HL-60 (cell line): ENCODE results near the gene TIMP3.

Experiments
- DNase-seq, 2 experiments: peaks; one replicate each; pipeline ENCODE4 v3.0.0-alpha.2; 2010 to 2020; ENCODE audit warnings: low read depth in 1 of 2, low spot score in 1 of 2
- H3K27ac ChIP-seq: fragments of 250-450 bp; sonication (Bioruptor Pico); replicated peaks from 2 replicates; pipeline ENCODE4 v1.5.1; 2020; ENCODE audit warnings: mild to moderate bottlenecking, moderate library complexity
- H3K27me3 ChIP-seq: fragments of 250-450 bp; sonication (Bioruptor Pico); 2 replicates; pipeline ENCODE4 v1.5.1; 2021; ENCODE audit warnings: mild to moderate bottlenecking, moderate library complexity; ENCODE audit not compliant: insufficient read depth, poor library complexity, severe bottlenecking
- H3K4me3 ChIP-seq: replicated peaks from 2 replicates; pipeline ENCODE4 v1.5.1; 2011; ENCODE audit warnings: mild to moderate bottlenecking, control low read depth, low read length; ENCODE audit not compliant: insufficient read depth
- CTCF ChIP-seq: IDR thresholded peaks from one replicate; pipeline ENCODE4 v1.5.1; 2011; ENCODE audit warnings: low read length, control low read depth, inconsistent platforms; ENCODE audit not compliant: insufficient read depth
- GABPA ChIP-seq: IDR thresholded peaks from 2 replicates; pipeline ENCODE4 v1.6.1; 2012; ENCODE audit warnings: low read depth
- POLR2AphosphoS5 ChIP-seq: IDR thresholded peaks from 2 replicates; pipeline ENCODE4 v1.6.1; 2012; ENCODE audit warnings: low read depth
- REST ChIP-seq: IDR thresholded peaks from 2 replicates; pipeline ENCODE4 v1.6.1; 2012; ENCODE audit warnings: low read depth; ENCODE audit not compliant: insufficient replicate concordance
- SPI1 ChIP-seq: IDR thresholded peaks from 2 replicates; pipeline ENCODE4 v1.6.1; 2012; ENCODE audit warnings: low read depth, mild to moderate bottlenecking, borderline replicate concordance

Gene TIMP3

GRCh38 chr22:32789797-32790620 lies 11.5 kb upstream of the TIMP3 start:
- no peak for TF ChIP-seq CTCF
- no peak for TF ChIP-seq POLR2AphosphoS5
- TF ChIP-seq SPI1, result no peak
- TF ChIP-seq REST, result no peak
- no peak for TF ChIP-seq GABPA
- H3K27ac ChIP-seq, result no peak overlapping the region
- no peak overlapping the region for H3K4me3 ChIP-seq
- H3K27me3 ChIP-seq, result no peaks in the 10 kb centered on the region
- no peak for DNase-seq

GRCh38 chr22:32791056-32791455 lies 10.4 kb upstream of the TIMP3 start:
- DNase-seq, result no peak
- Histone ChIP-seq H3K4me3 (no peak overlapping the region), H3K27ac (no peak overlapping the region), H3K27me3 (no peaks in the 10 kb centered on the region)
- TF ChIP-seq REST (no peak), POLR2AphosphoS5 (no peak), GABPA (no peak), CTCF (no peak), SPI1 (no peak)

- H3K4me3 ChIP-seq, result no peak overlapping the region
- no peaks in the 10 kb centered on the region for H3K27me3 ChIP-seq
- no peak for DNase-seq
- no peak overlapping the region for H3K27ac ChIP-seq
- TF ChIP-seq POLR2AphosphoS5, result no peak
- no peak for TF ChIP-seq SPI1
- no peak for TF ChIP-seq CTCF
- TF ChIP-seq GABPA, result no peak
- no peak for TF ChIP-seq REST
Observed at GRCh38 chr22:32791485-32791884, 10.0 kb upstream of the TIMP3 start.
